HG03565 (cell line): ENCODE measurements around the gene MTA1.

Experiments
- ATAC-seq: cut with Tn5 transposase; IDR thresholded peaks from one replicate; pipeline ENCODE4 v1.9.1; 2021; ENCODE audit warnings: mild to moderate bottlenecking, moderate library complexity; ENCODE audit not compliant: unreplicated experiment

The MTA1 gene

GRCh38 chr14:105458571-105458970, 38.9 kb downstream of the MTA1 start:
- ATAC-seq, result no peak

DNA sequence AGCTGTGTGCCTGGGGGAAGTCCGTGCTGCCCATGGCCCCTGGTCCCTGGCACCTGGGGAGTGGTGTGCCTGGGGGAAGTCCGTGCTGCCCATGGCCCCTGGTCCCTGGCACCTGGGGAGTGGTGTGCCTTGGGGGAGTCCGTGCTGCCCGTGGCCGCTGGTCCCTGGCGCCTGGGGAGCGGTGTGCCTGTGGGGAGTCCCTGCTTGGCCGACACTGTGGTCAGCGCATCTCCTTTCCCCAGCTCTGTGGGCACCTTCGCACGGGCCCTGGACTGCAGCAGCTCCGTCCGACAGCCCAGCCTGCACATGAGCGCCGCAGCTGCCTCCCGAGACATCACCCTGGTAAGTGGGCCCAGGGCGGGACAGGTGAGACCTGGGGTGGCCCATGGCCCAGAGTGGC, 40.5 kb downstream of the MTA1 start:
- no peak for ATAC-seq

GRCh38 chr14:105460616-105461015, 41.0 kb downstream of the MTA1 start:
- ATAC-seq, result no peak

DNA sequence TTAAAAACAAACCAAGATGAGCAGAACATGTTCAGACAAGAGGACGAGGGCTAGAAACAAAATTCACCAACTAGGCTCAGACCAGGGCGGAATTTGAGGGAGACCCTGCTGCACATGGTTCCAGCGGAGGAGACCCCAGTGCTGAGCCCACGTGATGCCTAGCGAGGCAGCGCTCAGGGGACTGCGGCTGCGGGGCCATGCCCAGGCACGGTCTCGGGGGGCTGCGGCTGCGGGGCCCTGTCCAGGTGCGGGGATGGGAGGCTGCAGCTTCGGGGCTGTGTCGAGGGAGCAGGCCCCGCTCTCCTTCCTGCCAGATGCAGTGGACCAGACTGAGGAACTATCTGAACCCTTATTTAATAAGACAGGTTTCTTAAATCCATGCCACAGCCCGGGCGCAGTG, 42.3 kb downstream of the MTA1 start:
- no peak for ATAC-seq

DNA sequence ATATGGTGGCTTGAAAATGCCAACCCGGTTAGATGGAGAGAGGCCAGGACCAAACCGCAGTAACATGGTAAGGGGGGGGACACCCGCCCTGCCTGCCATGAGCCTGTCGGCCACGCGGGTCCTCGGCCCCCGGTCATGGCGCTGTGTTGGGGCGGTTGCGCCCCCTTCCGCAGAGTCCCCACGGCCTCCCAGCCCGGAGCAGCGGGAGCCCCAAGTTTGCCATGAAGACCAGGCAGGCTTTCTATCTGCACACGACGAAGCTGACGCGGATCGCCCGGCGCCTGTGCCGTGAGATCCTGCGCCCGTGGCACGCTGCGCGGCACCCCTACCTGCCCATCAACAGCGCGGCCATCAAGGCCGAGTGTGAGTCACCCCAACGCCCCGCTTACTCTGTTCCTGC, 44.9 kb downstream of the MTA1 start:
- ATAC-seq, result no peak

DNA sequence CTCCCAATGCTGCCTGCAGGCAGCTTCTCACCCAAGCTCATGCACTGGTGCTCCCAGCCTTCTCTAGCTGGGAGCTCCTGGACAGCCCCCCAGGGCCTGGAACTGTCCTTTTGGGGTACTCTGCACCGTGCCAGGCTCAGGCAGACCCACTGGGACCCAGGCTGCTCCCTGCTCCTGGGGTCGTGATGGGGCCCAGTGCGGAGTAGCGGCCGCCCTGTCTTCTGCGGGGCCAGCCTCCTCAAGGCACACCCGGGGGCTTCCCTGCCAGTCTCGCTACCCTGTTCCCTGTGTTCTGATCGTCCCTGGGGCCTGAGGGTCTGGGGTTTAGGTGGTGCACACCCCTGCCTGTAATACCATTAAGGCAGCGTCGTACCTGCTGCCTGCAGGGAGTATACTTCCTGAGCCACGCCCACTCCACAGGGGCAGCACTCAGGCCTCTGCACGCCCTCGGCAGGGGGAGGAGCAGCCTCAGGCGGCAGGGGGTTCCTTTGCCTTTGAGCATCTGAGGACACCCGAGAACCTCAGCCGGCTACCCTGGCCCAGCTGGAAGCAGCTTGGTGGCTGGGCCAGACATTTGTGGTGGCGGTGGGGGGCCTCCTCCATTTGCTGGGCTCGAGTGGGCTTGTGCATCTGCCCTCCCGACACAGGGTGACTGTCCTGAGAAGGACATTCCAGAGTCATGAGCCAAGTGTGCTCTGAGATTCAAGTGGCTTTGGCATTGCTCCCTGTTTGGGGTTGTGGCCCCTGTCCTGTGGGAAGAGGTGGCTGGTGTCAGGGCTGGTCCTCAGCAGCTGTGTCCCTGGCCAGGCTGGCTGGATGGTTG, 45.8 kb downstream of the MTA1 start:
- no peak for ATAC-seq

DNA sequence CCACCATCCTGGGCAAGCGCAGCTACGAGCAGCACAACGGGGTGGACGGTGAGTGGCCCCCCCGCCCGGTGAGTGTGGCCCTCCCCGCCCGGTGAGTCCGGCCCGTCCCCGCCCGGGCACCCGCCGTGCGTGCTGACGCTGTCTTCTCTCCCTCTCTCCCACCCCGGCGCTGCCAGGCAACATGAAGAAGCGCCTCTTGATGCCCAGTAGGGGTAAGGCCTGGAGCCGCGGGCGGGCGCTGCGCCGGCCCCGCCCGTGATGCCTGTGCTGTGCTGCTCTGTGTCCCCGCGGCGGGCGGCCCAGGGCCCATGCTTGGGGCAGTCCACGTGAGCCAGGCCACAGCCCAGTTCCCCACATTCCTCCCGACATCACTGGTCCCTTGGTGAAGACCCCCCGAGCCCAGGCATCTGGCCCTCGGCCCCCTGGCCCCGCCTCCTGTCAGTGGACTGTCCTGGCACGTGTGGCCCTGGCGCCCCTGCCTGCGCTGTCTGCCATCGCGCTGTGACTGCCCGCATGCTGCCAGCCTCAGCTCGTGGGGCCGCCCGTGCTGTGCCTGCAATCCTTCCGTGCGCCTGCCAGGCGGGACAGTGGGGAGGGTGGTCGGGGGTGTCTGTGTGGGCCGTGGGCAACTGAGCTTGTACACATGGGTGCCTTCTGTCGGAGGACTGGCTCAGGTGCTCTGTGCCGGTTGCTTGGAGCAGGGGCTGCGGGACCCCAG, 47.1 kb downstream of the MTA1 start:
- no peak for ATAC-seq

- ATAC-seq, result no peak
Observed at GRCh38 chr14:105467249-105467941, 47.8 kb downstream of the MTA1 start.

- no peak for ATAC-seq
Observed at GRCh38 chr14:105467942-105468471, 48.4 kb downstream of the MTA1 start.

- no peak for ATAC-seq
Observed at GRCh38 chr14:105468621-105469241, 49.1 kb downstream of the MTA1 start.

DNA sequence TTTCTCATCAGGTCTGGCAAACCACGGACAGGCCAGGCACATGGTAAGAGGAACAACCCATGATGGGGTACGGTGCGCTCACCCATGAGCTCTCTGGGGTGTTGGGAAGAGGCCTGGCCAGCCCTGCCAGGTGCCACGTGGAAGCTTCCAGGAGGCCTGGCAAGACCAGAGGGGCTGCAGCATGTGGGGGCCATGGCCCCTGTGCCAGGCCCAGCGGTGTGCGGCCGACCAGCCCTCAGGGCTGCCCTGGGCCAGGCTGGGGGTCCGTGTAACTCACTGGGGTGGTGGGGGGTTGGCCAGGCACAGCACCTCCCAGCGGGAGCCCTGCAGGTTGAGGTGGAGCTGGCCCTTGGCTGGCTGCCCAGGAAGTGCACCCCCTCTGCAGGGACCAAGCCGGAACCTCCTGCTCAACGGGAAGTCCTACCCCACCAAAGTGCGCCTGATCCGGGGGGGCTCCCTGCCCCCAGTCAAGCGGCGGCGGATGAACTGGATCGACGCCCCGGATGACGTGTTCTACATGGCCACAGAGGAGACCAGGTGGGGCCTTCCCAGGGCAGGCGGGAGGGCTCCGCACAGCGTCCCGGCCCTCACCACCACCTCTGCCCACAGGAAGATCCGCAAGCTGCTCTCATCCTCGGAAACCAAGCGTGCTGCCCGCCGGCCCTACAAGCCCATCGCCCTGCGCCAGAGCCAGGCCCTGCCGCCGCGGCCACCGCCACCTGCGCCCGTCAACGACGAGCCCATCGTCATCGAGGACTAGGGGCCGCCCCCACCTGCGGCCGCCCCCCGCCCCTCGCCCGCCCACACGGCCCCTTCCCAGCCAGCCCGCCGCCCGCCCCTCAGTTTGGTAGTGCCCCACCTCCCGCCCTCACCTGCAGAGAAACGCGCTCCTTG, 50.1 kb downstream of the MTA1 start:
- no peak for ATAC-seq

GRCh38 chr14:105470350-105471296, 51.0 kb downstream of the MTA1 start:
- ATAC-seq, result no peak

DNA sequence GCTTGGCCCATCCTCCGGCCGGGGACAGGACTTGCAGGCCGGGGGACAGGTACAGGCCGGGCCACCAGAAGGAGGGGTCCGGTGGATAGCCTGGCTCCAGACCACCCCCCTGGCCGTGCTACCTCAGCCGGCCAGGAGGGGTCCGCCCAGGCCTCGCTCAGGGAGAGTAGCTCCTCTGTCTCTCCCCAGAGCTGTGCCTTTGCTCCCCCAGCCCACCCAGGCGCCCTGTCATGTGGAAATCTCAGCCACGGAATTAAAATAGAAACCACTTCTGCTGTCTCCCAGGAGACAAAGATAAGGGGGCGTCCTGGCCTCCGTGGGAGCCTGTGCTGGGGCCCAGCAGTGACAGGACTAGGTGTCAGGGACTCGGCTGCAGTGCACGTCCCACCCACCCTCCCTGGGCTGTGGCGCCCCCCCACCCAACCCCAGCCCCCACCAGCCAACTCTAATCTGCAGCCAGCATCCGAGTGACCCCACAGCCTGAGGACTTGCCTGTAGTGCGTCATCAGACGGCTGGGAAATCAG, 51.7 kb downstream of the MTA1 start:
- ATAC-seq, result no peak

- no peak for ATAC-seq
Observed at GRCh38 chr14:105471823-105472485, 52.3 kb downstream of the MTA1 start.

DNA sequence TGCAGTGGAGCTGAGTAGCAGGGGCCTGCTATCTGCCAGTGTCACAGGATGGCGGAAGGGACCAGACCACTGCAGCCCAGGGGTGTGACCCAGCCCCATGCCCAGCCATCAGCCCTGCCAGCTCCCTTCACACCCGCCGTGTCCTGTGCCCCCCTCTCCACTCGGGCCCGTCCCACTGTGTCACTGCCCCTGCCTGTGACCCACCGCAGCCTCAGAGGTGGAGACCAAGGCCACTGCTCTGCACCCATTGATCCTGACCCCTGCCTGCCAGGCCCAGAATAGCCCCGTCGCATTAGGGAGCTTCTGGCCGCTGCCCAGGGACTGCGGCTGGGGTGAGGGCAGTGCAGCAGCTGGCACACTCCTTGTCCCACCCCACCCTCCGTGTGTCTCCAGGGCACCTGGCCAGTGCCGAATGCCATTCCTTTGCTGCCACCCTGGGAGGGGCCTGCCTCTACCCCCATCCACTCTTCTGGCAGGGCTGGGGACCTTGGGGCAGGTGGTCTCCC, 52.9 kb downstream of the MTA1 start:
- ATAC-seq, result no peak

GRCh38 chr14:105473033-105473676, 53.5 kb downstream of the MTA1 start:
- ATAC-seq, result no peak

- ATAC-seq, result no peak
Observed at GRCh38 chr14:105473677-105474482, 54.3 kb downstream of the MTA1 start.
